Activated T-cell treated with anti-CD3 and anti-CD28 coated beads for 4 hours (primary cell): ENCODE measurements around the gene GALNT8.

Experiments used
- DNase-seq: peaks from one replicate; pipeline ENCODE4 v3.0.0-alpha.2; 2020

Gene GALNT8

GRCh38 chr12:4802841-4803240 lies 82.6 kb downstream of the GALNT8 start:
- no peak for DNase-seq

DNA sequence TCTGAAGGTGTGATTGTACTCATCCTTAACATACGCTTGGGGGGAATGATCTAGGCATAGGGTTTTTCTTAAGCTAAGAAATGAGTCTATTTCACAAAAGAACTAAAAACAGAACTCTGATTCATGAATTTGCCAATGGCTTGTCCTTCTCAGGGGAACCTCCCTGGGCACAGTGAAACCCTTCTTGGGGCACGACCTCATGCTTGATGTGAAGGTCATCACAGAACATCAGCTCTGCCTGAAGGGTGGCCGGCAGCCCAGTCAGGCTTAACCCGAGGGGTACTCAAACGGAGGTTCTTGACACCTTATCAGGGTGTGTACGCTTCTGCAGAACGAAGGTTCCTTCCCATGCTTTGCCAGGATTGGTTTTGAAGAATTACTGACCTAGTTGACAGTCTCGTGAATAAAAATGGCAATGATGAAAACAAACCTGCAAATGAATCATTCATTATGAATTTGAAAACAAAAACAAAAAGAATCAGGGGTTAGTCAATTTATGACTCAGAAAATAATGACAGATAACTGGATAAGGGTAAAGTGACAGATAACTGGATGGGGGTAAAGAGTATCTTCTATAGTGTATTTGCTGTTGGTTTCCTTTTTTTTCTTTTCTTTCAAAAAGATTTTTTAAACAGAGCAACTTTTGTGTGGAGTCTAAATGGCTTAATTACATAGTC lies 86.4 kb downstream of the GALNT8 start:
- DNase-seq, result no peak

- DNase-seq, result no peak
Measured at GRCh38 chr12:4807116-4807783, 87.0 kb downstream of the GALNT8 start.

- no peak for DNase-seq
Measured at GRCh38 chr12:4807813-4808212, 87.6 kb downstream of the GALNT8 start.

- no peak for DNase-seq
Measured at GRCh38 chr12:4809013-4809448, 88.8 kb downstream of the GALNT8 start.

DNA sequence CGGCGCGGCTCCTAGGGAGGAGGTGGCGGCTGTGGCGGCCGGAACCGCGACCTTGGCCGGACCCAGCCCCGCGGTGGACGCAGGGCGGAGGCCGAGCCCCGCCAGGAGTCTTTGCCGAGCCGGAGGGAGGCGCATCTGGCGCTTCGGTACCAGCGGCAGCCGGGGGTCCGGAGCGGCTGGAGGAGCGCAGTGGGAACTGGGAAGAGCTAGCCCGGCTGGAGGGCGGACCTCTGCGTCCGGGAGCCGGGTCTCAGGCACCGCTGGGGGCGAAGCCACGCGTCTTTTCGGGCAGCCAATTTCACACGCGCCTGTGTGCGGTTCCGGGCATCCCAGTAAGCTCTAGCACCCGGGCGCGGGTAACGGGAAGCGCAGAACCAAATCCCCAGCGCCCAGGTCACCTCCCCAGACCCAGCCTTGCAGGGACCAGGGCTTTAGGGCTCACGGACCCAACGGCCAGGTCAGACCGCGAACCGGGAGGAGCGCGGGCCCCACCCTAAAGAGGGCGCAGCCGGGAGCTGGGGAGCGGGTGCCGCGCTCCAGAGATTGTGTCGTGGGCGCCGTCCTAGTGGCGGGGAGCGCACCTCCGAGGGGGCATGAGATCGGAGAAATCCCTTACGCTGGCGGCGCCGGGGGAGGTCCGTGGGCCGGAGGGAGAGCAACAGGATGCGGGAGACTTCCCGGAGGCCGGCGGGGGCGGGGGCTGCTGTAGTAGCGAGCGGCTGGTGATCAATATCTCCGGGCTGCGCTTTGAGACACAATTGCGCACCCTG lies 89.4 kb downstream of the GALNT8 start:
- DNase-seq, result no peak

DNA sequence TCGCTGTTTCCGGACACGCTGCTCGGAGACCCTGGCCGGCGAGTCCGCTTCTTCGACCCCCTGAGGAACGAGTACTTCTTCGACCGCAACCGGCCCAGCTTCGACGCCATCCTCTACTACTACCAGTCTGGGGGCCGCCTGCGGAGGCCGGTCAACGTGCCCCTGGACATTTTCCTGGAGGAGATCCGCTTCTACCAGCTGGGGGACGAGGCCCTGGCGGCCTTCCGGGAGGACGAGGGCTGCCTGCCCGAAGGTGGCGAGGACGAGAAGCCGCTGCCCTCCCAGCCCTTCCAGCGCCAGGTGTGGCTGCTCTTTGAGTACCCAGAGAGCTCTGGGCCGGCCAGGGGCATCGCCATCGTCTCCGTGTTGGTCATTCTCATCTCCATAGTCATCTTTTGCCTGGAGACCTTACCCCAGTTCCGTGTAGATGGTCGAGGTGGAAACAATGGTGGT lies 90.0 kb downstream of the GALNT8 start:
- DNase-seq, result no peak

DNA sequence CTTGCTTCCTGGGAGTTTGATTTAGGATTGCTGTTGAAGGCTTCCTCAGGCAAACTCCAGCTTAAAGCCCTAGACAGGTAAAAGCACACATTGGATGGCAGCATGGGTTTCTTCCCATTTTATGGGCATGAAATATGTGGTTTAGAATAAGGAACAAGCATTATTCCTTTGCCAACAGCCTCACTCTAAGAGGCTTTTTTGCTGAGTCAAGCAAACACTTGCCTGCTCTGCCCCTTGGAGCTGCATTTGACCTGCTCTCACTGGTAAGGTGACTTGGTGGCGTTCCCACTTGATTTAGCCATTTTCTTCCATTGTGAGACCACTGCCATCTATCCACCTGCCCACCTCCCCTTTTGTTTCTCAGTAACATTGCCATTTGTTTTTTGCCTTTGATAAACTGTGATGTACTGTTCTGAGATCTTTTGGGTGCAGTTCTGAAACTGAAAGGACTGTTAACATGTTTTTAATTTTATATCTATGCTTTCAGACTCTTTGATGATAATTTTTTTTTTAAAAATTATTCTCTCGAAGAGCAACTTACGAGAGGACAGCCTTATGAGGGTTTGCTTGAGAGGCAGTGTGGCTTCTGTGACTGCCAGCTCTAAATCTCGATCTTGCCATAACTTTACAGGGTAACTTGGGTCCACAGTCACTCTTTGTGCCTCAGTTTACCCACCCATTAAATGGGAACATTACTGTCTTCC lies 92.6 kb downstream of the GALNT8 start:
- DNase-seq, result no peak

DNA sequence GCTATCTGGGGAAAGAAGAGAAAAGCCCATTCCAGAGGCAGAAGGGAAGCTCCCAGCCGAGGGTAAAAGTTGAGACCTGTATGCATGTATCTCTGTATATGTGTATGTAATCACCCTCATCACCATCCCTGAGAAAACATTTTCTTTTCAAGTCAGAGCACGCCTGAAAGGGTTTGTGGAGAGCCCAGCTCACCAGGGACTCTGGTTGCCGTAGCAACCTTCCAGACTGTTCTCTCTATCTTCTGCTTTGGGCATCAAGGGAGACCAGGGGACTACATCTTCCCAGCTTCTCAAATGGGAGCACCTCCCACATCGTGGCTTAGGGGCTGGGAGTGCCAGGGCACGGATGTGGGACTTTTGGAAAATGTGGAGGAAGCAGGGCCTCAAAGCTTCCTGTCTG lies 93.5 kb downstream of the GALNT8 start:
- DNase-seq, result no peak

DNA sequence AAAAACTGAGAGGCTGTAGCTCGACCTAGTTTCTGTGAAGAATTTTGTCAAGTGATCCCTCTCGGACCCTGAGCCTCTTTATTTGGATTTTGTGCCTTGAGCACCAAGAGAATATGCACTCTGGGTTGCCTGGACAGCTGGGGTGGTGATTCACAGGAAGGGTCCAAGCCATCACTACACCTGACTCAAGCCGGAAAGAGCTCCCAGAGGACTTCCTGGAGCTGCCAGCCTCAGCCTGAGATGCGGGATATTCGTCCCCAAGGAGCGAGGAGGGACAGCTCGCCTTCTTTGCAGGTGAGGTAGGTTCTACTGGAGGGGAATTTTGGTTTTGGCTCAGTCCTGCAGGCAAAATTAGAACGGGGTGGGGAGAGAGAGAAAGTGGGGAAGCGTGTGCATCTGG lies 94.3 kb downstream of the GALNT8 start:
- DNase-seq, result no peak

DNA sequence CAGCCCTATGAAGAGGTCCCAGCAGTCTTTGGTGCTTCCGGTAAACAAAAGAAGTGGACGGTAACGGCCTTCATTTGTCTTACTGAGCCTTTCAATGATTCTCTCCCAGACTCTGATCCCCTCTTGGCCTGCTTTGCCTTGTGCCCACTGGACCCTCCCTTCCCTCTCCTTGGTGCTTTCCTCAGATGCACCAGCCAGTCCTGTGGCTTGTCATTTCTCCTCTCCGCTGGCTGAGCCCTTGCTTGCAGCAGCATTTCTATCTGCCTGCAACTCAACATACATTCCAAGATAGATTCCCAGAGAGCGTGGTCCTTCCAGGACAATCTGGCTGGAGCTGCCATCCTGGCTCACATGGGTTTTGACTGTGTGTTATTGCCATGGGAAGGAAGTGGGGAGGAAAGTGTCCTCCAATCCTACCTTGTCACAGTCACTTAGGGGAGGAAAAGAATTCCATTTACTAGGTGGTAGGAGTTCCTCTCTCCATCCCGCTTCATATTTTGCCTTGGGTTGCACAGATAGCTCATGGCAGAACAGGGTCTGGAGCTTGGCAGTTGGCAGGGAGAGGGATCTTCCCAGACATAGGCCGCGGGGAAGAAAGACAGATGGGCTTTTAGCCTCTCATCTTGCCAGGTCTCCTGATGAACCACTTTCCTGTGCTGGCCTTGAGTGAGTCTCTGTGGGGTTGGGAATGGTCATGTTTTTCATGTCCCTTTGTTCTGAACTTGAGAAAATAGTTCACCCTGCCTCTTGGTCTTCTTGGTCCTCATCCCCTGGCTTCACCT lies 96.7 kb downstream of the GALNT8 start:
- no peak for DNase-seq

DNA sequence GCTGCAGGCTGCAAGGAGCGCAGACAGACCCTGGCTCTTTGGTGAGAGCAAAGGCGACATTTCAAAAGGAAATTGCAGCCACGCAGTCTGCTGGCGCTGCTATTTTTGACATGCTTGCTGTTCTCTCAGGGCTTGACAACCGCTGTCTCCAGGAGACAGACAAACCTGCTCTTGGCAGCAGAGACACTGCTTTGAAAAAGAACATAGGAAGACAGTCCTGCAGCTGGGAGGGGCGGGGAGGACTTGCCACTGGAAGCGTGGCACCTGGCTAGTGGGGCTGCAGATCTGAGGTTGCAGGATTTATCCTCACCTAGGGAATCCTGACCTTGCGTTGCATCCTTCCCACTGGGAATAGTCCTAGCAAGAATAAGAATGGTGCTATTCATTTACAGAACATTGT lies 97.7 kb downstream of the GALNT8 start:
- DNase-seq, result no peak

- no peak for DNase-seq
Measured at GRCh38 chr12:4819654-4820053, 99.5 kb downstream of the GALNT8 start.

- no peak for DNase-seq
Measured at GRCh38 chr12:4820971-4821370, 100.8 kb downstream of the GALNT8 start.
